ENCODE data around the gene NSUN5. TPM values are rescaled to one million over a fixed set of nuclear protein-coding genes. Genes with fewer than 3 reads are reported as not detected.
A peak's percentile ranks its signal among the peaks of the same experiment; 100 is the strongest.
"Not testable (repeated sequence)": the region's sequence is repeated elsewhere in the genome, so short reads cannot be mapped to it uniquely, and the experiment has no call there.

NSUN5 gene
- total and polyA plus RNA-seq, 2 experiments from 2014 or later: 21.1 to 25.5 TPM

GRCh38 chr7:73324081-73324845, 15.6 kb upstream of the NSUN5 start:
- in situ Hi-C loops (cut with MboI); H3F3A ChIP-seq (ENCODE audit: insufficient read depth); H3K4me1 ChIP-seq (ENCODE audit: insufficient read depth); H3K4me2 ChIP-seq (ENCODE audit: unreplicated experiment); H3K79me2 ChIP-seq (ENCODE audit: insufficient read depth); H3K9me3 ChIP-seq (ENCODE audit: low read depth); H3K27ac ChIP-seq; H3K4me3 ChIP-seq; H4K20me1 ChIP-seq (ENCODE audit: insufficient read depth); H3K9me2 ChIP-seq (ENCODE audit: insufficient read depth); H3K9ac ChIP-seq; H3K36me3 ChIP-seq (ENCODE audit: low read depth); H3K27me3 ChIP-seq (replicated peaks; ENCODE audit: insufficient read depth): not testable (repeated sequence)
- DNase-seq: peak; percentile 65
- 8 to 13% methylated on average over 28 to 29 of the region's 31 CpGs for whole genome bisulfite sequencing, 2 experiments (ENCODE audit: low coverage in 1 of 2, low lambda C conversion rate in 2 of 2, missing lambda C conversion rate in 2 of 2)
- 0 out of 2 replicates have a peak overlapping the region, but pooled peaks have one; percentile 33 for H2AFZ ChIP-seq

DNA sequence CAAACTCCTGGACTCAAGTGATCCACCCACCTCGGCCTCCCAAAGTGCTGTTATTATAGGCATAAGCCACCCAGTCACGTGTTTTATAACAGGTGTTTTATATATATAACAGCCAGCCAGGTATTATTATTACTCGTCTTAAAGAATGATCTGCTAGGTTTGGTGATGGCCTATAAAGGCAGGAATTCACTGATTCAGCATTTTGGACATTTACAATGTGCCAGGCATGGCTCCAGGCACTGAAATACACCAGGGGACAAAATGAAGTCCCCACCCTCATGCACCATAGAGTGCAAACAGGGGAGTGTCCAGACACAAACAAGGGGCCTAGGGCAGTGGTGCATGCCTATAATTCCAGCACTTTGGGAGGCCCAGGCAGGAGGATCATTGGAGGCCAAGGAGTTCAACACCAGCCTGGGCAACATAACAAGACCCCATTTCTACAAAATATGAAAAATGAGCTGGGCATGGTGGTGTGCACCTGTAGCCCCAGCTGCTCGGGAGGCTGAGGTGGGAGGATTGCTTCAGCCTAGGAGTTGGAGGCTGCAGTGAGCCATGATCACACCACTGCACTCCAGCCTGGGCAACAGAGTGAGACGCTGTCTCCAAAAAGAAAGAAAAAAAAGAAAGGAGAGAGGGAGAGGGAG, 14.9 kb upstream of the NSUN5 start:
- H3K4me3 ChIP-seq; H3K4me2 ChIP-seq (ENCODE audit: unreplicated experiment); in situ Hi-C loops (cut with MboI); H3K9ac ChIP-seq; H3K36me3 ChIP-seq (ENCODE audit: low read depth); H3K79me2 ChIP-seq (ENCODE audit: insufficient read depth); H3F3A ChIP-seq (ENCODE audit: insufficient read depth); H3K27me3 ChIP-seq (replicated peaks; ENCODE audit: insufficient read depth); H4K20me1 ChIP-seq (ENCODE audit: insufficient read depth); H3K4me1 ChIP-seq (ENCODE audit: insufficient read depth); H3K9me3 ChIP-seq (ENCODE audit: low read depth); H3K9me2 ChIP-seq (ENCODE audit: insufficient read depth); H3K27ac ChIP-seq; DNase-seq: not testable (repeated sequence)
- 51 to 54% methylated on average over 5 of the region's 5 CpGs for WGBS, 2 experiments (ENCODE audit: low coverage in 1 of 2, low lambda C conversion rate in 2 of 2, missing lambda C conversion rate in 2 of 2)
- H2AFZ ChIP-seq: 0 out of 2 replicates have a peak overlapping the region, but pooled peaks have one; percentile 33

- H3K4me2 ChIP-seq (ENCODE audit: unreplicated experiment); H3F3A ChIP-seq (ENCODE audit: insufficient read depth); H2AFZ ChIP-seq; H3K4me1 ChIP-seq (ENCODE audit: insufficient read depth); H3K9ac ChIP-seq; H3K36me3 ChIP-seq (ENCODE audit: low read depth); DNase-seq; H3K27me3 ChIP-seq (replicated peaks; ENCODE audit: insufficient read depth); H3K27ac ChIP-seq; H3K9me3 ChIP-seq (ENCODE audit: low read depth); H3K4me3 ChIP-seq; H4K20me1 ChIP-seq (ENCODE audit: insufficient read depth); in situ Hi-C loops (cut with MboI); H3K79me2 ChIP-seq (ENCODE audit: insufficient read depth); H3K9me2 ChIP-seq (ENCODE audit: insufficient read depth): not testable (repeated sequence)
- 59 to 61% methylated on average over 9 of the region's 9 CpGs for WGBS, 2 experiments (ENCODE audit: low coverage in 1 of 2, low lambda C conversion rate in 2 of 2, missing lambda C conversion rate in 2 of 2)
These were observed 11.4 kb upstream of the NSUN5 start for GRCh38 chr7:73320009-73320408.

DNA sequence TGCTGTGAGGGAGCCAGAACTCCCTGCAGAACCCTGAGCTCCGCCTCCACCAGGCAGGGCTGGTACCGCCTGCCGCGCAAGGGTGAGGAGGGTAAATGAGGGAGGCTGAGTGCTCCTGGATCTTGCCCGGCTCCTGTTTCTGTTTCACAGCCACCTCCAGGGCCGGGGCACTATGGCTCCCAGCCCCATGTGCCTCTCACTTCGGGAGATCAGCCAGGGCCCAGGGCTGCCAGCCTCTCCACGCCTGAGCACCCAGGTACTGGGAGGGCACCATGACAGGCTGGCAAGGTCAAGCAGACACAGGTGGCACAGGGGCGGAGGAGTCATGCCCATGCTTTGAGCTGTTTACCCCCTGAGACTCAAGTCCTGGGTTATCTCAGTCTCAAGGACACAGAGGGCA, 10.9 kb upstream of the NSUN5 start:
- WGBS, 2 experiments (ENCODE audit: low coverage in 1 of 2, low lambda C conversion rate in 2 of 2, missing lambda C conversion rate in 2 of 2): 63% methylated on average over 9 of the region's 9 CpGs
- in situ Hi-C loops (cut with MboI); H3K4me2 ChIP-seq (ENCODE audit: unreplicated experiment); H3F3A ChIP-seq (ENCODE audit: insufficient read depth); H3K9ac ChIP-seq; H3K9me2 ChIP-seq (ENCODE audit: insufficient read depth); H3K4me1 ChIP-seq (ENCODE audit: insufficient read depth); H3K36me3 ChIP-seq (ENCODE audit: low read depth); H3K9me3 ChIP-seq (ENCODE audit: low read depth); DNase-seq; H4K20me1 ChIP-seq (ENCODE audit: insufficient read depth); H3K27me3 ChIP-seq (replicated peaks; ENCODE audit: insufficient read depth); H3K79me2 ChIP-seq (ENCODE audit: insufficient read depth); H2AFZ ChIP-seq; H3K27ac ChIP-seq; H3K4me3 ChIP-seq: not testable (repeated sequence)

- H3K27me3 ChIP-seq (replicated peaks; ENCODE audit: insufficient read depth); H3K4me2 ChIP-seq (ENCODE audit: unreplicated experiment); DNase-seq; H3K9me2 ChIP-seq (ENCODE audit: insufficient read depth); H3K36me3 ChIP-seq (ENCODE audit: low read depth); H3K79me2 ChIP-seq (ENCODE audit: insufficient read depth); H4K20me1 ChIP-seq (ENCODE audit: insufficient read depth); H3K9me3 ChIP-seq (ENCODE audit: low read depth); H3K4me1 ChIP-seq (ENCODE audit: insufficient read depth); H3F3A ChIP-seq (ENCODE audit: insufficient read depth); H3K4me3 ChIP-seq; H3K9ac ChIP-seq; in situ Hi-C loops (cut with MboI); H3K27ac ChIP-seq; H2AFZ ChIP-seq: not testable (repeated sequence)
- WGBS, 2 experiments (ENCODE audit: low coverage in 1 of 2, low lambda C conversion rate in 2 of 2, missing lambda C conversion rate in 2 of 2): 63 to 72% methylated on average over 13 to 15 of the region's 18 CpGs
These were observed 10.1 kb upstream of the NSUN5 start for GRCh38 chr7:73318656-73319204.

All from GM23248 (cell line).